Thyroid gland (tissue), 4 donors: Measurements from ENCODE around the gene NAA20. TPM values are rescaled to one million over a fixed set of nuclear protein-coding genes. Genes with fewer than 3 reads are reported as not detected.

Experiments
- DNase-seq, 2 donors: peaks; one replicate each; pipeline ENCODE4 v3.0.0-alpha.2; 2019
- H3K27ac ChIP-seq, 3 donors: fragments of 200-600 bp; sonication (generic); 1 replicate in 2 of 3; 2 replicates in 1 of 3; pipeline ENCODE4 v1.5.1; 2016 to 2019; ENCODE audit warnings: mild to moderate bottlenecking in 1 of 3, moderate library complexity in 1 of 3
- H3K27me3 ChIP-seq: fragments of 200-600 bp; sonication (generic); one replicate; pipeline ENCODE4 v1.5.1; 2019
- H3K36me3 ChIP-seq, 2 donors: fragments of 200-600 bp; sonication (generic); one replicate each; pipeline ENCODE4 v1.5.1; 2016 to 2019
- H3K4me1 ChIP-seq, 2 donors: fragments of 200-600 bp; sonication (generic); one replicate each; pipeline ENCODE4 v1.5.1; 2017 to 2019
- H3K4me3 ChIP-seq, 3 donors: fragments of 200-600 bp; sonication (generic); replicated peaks in 1 of 3; 1 replicate in 2 of 3; 2 replicates in 1 of 3; pipeline ENCODE4 v1.5.1; 2016; ENCODE audit warnings: mild to moderate bottlenecking in 1 of 3
- H3K9me3 ChIP-seq: fragments of 200-600 bp; sonication (generic); one replicate; pipeline ENCODE4 v1.5.1; 2017
- POLR2A ChIP-seq, 2 donors: fragments of 450-650 bp; IDR thresholded peaks; one replicate each; pipeline ENCODE4 v1.6.1; 2017; ENCODE audit warnings: antibody characterized with exemption in 2 of 2, mild to moderate bottlenecking in 2 of 2, moderate library complexity in 1 of 2
- WGBS, 2 donors: methylation state at CpG; one replicate each; pipeline ENCODE4 v1.1.5; 2017; 5-methylcytosine and 5-hydroxymethylcytosine counted together
- intact Hi-C: fragments of 100-400 bp; cut with DNase I; formaldehyde crosslinking; loops from one replicate; pipeline ENCODE4 v1.15.1; 2023
- total RNA-seq, 4 donors: library from RNA; depleted of rRNA; stranded (reverse); fragments of >200 nt; gene quantifications; one replicate each; pipeline ENCODE4 v1.2.3, GENCODE V29; 2016
- TF ChIP-seq, protein P1 (sequence below), 6 experiments: fragments of 200-600 bp in 3 of 6; fragments of 450-650 bp in 3 of 6; sonication (generic) in 3 of 6; IDR thresholded peaks; one replicate each; pipeline ENCODE4 v1.5.1; 2016 to 2019; ENCODE audit warnings: antibody characterized with exemption in 6 of 6, mild to moderate bottlenecking in 2 of 6, inconsistent platforms in 1 of 6, moderate library complexity in 1 of 6

The NAA20 gene
- total RNA-seq, 4 donors from 2014 or later, result 53.3 to 65.7 (median 64.0) TPM

DNA sequence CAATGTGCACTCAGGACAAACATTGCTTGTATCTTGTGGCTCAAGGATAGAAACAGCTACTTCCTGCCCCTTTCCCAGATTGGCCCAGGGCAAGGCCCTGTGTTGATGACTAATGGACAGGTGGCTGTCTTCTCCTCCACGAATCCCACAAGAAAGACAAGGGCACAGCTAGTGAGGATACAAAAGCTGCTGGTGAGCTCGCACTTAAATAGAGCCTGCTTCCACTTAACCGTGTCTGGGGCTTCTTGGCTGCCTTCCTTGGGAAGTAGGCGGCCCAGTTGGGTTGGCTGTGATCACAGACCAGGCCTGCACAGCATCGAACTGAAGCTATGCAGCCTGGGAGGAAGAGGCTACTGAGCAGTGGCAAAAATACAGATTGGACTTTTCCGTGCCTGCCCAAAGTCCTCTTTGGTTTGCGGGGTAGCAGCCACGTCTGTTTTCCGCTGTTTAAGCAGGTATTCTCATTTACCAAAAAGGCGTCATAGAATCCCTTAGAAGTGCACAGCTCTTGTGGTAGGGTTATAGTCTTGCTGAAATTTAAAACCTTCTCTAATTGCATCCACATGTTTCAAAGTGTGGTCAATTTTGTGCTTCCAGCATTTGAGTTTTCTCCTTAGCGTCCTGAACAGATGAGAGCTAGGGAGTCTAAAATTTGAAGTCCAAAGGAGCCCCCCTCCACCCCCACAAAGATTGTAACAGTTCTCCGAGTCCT lies 23.0 kb upstream of the NAA20 start:
- Histone ChIP-seq H3K36me3 (peaks cover 9 to 17% of the 10 kb centered on the region in 2 donors), H3K9me3 (no peaks in the 10 kb centered on the region), H3K27me3 (no peaks in the 10 kb centered on the region), H3K4me1 (peaks cover 14 to 60% of the 10 kb centered on the region in 2 donors), H3K4me3 (no peak overlapping the region), H3K27ac (peak overlapping the region in 2 of 3 donors; percentile 24 to 48)
- intact Hi-C loops, result loop anchor here (10.0 kb wide), 1 partner anchor 109 kb away; no protein-coding TSS in a partner anchor
- WGBS, 2 donors, result 69 to 79% methylated on average over 12 of the region's 12 CpGs
- TF ChIP-seq, protein P1, sequence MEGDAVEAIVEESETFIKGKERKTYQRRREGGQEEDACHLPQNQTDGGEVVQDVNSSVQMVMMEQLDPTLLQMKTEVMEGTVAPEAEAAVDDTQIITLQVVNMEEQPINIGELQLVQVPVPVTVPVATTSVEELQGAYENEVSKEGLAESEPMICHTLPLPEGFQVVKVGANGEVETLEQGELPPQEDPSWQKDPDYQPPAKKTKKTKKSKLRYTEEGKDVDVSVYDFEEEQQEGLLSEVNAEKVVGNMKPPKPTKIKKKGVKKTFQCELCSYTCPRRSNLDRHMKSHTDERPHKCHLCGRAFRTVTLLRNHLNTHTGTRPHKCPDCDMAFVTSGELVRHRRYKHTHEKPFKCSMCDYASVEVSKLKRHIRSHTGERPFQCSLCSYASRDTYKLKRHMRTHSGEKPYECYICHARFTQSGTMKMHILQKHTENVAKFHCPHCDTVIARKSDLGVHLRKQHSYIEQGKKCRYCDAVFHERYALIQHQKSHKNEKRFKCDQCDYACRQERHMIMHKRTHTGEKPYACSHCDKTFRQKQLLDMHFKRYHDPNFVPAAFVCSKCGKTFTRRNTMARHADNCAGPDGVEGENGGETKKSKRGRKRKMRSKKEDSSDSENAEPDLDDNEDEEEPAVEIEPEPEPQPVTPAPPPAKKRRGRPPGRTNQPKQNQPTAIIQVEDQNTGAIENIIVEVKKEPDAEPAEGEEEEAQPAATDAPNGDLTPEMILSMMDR (IDR thresholded peaks at IDR 0.05), result no peak
- no peak for TF ChIP-seq POLR2A (IDR thresholded peaks at IDR 0.05)
- DNase-seq, result no peak

DNA sequence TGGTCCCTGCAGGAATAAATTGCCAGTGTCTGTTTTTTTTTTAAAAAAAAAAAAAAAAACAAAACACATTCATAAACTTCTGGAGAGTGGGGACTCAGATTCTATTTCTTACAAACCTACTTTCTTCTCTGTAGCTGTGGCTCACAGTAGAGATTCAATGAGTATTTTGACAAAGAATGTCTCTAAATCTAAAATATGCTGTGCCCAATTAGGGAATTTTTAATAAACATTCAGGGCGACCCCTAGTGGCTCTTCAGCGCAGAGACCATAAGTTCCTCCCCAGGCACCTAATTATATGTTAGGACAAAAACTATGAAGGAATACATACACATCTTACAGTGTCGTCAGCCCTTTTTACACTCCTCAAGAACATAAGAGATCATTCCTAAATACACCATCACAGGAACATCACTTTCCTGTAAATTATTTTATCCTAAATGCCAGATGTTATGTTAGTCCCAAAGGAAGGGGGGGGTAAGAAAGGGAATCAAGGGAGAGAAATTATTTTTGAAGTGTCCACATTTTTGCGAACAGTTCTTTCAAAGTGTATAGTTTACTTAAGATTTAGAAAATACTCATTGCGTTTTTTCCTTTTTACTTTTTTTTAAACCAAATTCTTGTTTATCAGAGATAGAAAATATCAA lies 21.8 kb upstream of the NAA20 start:
- Histone ChIP-seq H3K36me3 (peaks cover 12 to 17% of the 10 kb centered on the region in 2 donors), H3K4me1 (peaks cover 20 to 59% of the 10 kb centered on the region in 2 donors), H3K27me3 (no peaks in the 10 kb centered on the region), H3K4me3 (no peak overlapping the region), H3K27ac (peak overlapping the region in 2 of 3 donors; percentile 6), H3K9me3 (no peaks in the 10 kb centered on the region)
- intact Hi-C loops, result loop anchor here (5.0 to 10.0 kb wide), 3 partner anchors 111 to 303 kb away; no protein-coding TSS in a partner anchor
- TF ChIP-seq POLR2A (IDR thresholded peaks at IDR 0.05), result no peak
- TF ChIP-seq, protein P1 (IDR thresholded peaks at IDR 0.05), result peak in 5 of 6 experiments; percentile 53 to 87 (median 78)
- peak; percentile 42 to 47 for DNase-seq
- WGBS, 2 donors, result 44 to 45% methylated on average over 5 of the region's 5 CpGs

DNA sequence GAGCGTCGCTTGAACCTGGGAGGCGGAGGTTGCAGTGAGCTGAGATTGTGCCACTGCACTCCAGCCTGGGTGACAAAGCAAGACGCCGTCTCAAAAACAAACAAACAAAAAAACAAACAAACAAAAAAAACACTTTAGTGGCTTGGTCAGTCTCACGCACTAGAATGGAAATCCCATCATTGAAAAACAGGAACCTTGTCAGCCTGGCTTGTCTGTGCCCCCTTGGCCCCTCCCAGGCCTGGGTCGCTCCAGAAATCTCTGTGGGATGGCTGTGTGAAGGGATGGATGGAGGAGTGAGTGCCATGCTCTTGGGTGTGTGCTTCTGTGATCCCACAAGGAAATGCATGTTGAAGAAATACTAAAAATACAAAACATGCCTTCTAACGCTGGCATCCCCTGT lies 20.9 kb upstream of the NAA20 start:
- H3K27me3 ChIP-seq, result no peaks in the 10 kb centered on the region
- intact Hi-C loops, result loop anchor here (5.0 to 10.0 kb wide), 3 partner anchors 111 to 304 kb away; no protein-coding TSS in a partner anchor
- peaks cover 11 to 50% of the 10 kb centered on the region in 2 donors for H3K4me1 ChIP-seq
- H3K36me3 ChIP-seq, result peaks cover 20 to 21% of the 10 kb centered on the region in 2 donors
- H3K27ac ChIP-seq, result peak overlapping the region in 2 of 3 donors; percentile 47 to 69
- DNase-seq, result no peak
- no peak overlapping the region for H3K4me3 ChIP-seq
- no peak for TF ChIP-seq POLR2A (IDR thresholded peaks at IDR 0.05)
- TF ChIP-seq, protein P1 (IDR thresholded peaks at IDR 0.05), result no peak
- no peaks in the 10 kb centered on the region for H3K9me3 ChIP-seq
- WGBS, 2 donors, result 79 to 86% methylated on average over 8 of the region's 8 CpGs

DNA sequence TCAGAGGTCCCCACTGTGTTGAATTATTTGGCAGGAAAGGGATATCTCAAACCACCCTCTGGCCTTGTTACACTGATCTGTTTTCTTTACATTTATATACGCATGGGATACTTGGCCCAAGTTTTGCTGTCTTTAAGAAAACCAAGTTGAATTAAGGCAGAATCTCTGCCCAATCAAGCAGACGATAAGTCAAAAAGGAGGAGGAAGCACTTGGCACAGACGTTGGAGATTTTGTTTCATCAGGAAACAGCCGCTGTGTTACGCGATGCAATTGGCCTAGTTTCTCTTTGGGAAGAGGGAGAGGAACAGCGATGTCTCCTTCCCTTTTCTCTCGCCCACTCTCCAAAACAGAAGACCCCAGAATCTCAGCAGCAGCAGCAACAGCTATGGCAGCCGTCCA lies 20.2 kb upstream of the NAA20 start:
- H3K27me3 ChIP-seq, result no peaks in the 10 kb centered on the region
- 31 to 53% methylated on average over 9 of the region's 9 CpGs for WGBS, 2 donors
- no peaks in the 10 kb centered on the region for H3K9me3 ChIP-seq
- H3K27ac ChIP-seq, result peak overlapping the region; percentile 47 to 70 (median 69)
- DNase-seq, result peak in 1 of 2 donors; percentile 38
- TF ChIP-seq, protein P1 (IDR thresholded peaks at IDR 0.05), result no peak
- no peak for TF ChIP-seq POLR2A (IDR thresholded peaks at IDR 0.05)
- no peak overlapping the region for H3K4me3 ChIP-seq
- intact Hi-C loops, result loop anchor here (5.0 to 10.0 kb wide), 3 partner anchors 112 to 305 kb away; no protein-coding TSS in a partner anchor
- H3K4me1 ChIP-seq, result peaks cover 8 to 45% of the 10 kb centered on the region in 2 donors
- H3K36me3 ChIP-seq, result peaks cover 20 to 21% of the 10 kb centered on the region in 2 donors
